GM18505 (cell line): Measurements from ENCODE around the gene LGR6.

ENCODE experiments used
- ATAC-seq: cut with Tn5 transposase; IDR thresholded peaks from one replicate; pipeline ENCODE4 v1.9.1; 2021; ENCODE audit not compliant: unreplicated experiment
- POLR2A ChIP-seq: IDR thresholded peaks from 4 replicates; pipeline ENCODE4 v1.6.1; 2011; ENCODE audit warnings: borderline replicate concordance; ENCODE audit not compliant: insufficient read depth, insufficient read length; ENCODE audit errors: extremely low read depth

Gene LGR6

DNA sequence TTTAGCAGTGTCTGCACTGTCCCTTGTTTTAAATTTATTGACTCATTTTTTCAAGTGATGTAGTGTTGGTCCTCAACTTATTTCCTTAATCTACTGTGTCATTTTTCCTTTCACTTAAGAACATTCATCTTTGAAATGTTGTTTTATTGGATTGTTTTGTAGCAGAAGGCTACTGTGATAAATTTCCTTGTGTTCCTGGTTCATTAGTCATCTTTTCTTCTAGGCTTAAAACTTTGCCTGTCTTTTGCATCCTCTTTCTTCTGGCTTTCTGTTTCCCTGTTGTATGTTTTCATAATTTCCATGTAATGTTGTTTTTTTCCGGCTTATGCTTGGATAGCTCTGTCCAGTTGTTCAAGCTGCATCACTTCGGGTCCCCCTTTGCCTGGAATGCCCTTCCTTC is 86.2 kb downstream of the LGR6 start:
- no peak for TF ChIP-seq POLR2A

DNA sequence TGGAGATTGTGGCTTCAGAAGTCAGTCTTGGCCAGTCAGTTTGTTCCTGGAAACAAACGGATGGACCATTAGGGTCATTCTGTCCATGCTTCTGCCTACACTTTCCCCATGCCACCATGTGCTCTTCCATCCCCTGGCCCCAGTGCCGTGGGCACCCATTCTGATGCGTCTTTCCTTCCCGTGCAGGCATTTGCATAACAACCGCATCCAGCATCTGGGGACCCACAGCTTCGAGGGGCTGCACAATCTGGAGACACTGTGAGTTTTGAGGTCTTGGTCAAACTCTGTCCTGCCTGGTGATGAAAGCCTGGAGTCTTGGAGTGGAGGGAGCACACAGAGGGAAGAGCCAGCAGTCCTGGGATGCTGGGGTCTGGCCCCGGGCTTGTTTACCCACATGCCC is 87.0 kb downstream of the LGR6 start:
- no peak for ATAC-seq
- no peak for TF ChIP-seq POLR2A

More for the DNA sequence above, 86.2 kb downstream of the LGR6 start:
- no peak for ATAC-seq

DNA sequence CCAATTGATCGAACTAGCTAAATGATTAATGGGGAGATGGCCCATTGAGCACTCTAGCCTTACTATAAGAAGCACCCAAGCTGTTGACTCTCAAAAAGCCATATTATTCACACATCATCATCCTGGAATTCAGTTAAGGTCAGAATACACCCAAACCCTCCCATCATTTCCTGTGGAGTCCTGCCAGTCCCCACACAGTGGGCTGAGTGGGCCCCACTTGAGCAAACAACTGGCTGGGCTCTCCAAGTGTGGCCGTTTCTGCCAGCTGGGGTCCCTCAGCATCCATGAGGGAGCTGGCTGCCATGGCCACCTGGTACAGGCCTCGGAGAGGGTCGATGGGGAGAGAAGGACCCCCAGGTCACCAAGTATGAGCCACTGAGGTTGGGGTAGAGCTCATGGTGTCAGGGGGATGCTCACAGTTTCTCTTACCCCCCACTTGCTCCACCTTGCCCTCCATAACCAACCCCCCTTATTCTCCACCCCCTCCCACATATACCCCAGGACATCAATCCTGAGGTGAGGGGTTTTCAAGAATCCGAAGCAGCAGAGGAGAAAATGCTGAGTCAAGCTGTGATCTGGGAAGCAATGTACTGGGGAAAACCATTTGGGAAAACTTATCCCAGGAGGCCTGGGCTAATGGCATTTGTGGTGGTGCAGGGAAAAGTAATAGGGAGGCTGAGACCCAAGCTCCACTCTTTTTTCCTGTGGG is 87.9 kb downstream of the LGR6 start:
- no peak for ATAC-seq
- no peak for TF ChIP-seq POLR2A

GRCh38 chr1:202282025-202282371 is 88.4 kb downstream of the LGR6 start:
- TF ChIP-seq POLR2A: no peak
- no peak for ATAC-seq

- no peak for TF ChIP-seq POLR2A
- no peak for ATAC-seq
Measured at GRCh38 chr1:202282596-202283283, 89.1 kb downstream of the LGR6 start.

DNA sequence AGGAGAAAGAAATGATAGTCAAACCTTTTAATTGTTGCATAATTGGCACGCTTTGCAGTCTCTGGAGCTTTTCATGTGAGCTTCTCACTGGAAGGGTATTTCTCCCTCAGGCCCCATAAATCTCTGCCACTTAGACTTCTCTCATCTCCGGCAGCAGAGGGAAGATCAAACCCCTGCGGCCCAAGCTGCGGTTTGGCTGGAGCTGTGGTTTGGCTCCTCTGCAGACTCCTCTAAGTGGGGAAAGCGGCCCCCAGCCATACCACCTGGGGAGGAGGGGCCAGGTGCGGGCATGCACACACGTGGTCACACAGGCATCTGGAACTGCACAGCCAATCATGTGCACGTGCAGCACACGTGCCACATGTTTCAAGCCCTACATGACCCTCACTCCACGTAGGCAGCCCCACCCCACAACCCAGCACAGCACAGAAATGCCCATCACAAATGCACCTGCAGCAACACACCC is 89.8 kb downstream of the LGR6 start:
- no peak for ATAC-seq
- TF ChIP-seq POLR2A: no peak

- ATAC-seq: no peak
Measured at GRCh38 chr1:202283991-202284390, 90.4 kb downstream of the LGR6 start.

DNA sequence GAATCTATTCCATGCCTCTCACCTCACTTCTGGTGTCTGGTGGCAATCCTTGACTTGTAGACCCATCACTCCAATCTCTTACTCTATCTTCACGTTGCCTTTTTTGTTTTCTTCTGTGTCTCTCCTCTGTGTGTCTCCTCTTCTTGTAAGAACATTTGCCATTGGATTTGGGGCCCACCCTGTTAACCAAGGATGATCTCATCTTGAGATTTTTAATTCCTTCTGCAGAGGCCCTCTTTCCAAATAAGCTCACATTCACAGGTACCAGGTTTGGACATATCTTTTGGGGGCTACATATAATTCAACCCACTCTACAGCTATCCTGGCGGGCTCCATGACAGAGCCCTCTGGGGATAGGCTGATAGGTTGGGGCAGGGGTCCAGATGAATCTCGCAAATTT is 92.3 kb downstream of the LGR6 start:
- TF ChIP-seq POLR2A: no peak
- ATAC-seq: no peak

More at GRCh38 chr1:202283991-202284390, 90.4 kb downstream of the LGR6 start:
- TF ChIP-seq POLR2A: no peak

GRCh38 chr1:202286622-202287097 is 93.1 kb downstream of the LGR6 start:
- TF ChIP-seq POLR2A: no peak
- no peak for ATAC-seq

DNA sequence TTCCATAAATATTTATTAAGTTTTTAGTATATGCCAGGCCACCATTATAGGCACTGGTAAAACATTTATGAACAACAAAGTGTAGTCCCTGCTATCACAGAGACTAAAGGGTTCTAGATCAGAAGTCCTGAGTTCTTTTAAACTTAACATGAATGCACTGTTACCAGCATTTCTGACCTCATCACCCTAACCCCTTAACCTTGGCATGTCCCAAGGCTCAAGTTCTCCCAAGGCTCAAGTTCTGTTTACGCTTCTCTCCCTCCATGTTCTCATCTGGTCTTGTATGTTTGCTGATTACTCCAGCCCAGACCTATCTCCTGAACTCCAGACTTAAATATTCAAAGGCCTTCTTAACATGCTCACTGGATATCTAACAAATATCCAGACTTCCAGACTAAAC is 93.6 kb downstream of the LGR6 start:
- ATAC-seq: no peak
- TF ChIP-seq POLR2A: no peak

DNA sequence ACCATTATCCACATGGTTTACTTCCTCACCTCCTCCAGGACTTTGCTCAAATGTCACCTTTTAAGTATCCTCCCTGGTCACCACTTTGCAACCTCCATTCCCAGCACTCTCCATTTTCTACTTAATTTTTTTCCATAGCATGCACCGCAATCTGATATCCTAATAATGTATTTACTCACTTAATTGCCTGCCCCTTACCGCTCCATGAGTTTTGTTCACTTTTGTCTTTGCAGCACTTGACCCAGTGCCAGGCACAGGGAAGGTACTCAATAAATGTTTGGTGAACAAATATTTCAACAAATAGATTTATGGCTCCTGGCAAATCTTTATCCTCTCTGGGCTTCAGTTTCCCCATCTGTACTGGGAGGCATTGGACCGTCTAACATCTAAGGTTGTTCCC is 94.6 kb downstream of the LGR6 start:
- no peak for TF ChIP-seq POLR2A
- ATAC-seq: no peak

GRCh38 chr1:202289009-202289408 is 95.4 kb downstream of the LGR6 start:
- TF ChIP-seq POLR2A: no peak
- ATAC-seq: no peak

DNA sequence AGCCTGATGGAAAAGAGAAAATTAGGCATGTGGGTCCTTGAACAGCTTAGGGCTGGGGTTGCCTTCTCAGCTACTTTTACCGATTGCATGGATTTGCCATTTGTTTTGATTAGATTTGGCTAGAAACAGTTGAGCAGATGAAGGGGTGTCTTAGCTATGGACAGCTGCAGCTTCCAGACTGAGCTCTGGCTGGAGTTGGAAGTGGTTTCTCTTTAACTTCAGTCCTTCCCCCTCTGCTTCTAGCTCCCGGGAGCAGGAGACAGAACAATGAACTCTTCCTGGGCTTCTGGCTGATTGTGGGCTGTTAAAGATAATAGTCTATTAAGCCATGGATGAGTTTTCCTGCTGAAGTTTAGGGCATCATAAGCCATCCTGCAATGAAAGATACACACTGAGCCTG is 97.4 kb downstream of the LGR6 start:
- no peak for TF ChIP-seq POLR2A
- no peak for ATAC-seq
